Measurements from ENCODE around the gene CAMSAP2. TPM values are rescaled to one million over a fixed set of nuclear protein-coding genes. Genes with fewer than 3 reads are reported as not detected.

Gene CAMSAP2
- total RNA-seq, 6 donors from 2014 or later, result 19.9 to 45.1 (median 28.0) TPM

GRCh38 chr1:200729863-200730262, 8.8 kb upstream of the CAMSAP2 start:
- WGBS, 2 donors, result 49 to 60% methylated on average over 3 of the region's 3 CpGs
- no peaks in the 10 kb centered on the region for H3K4me1 ChIP-seq
- H3K27me3 ChIP-seq, result no peaks in the 10 kb centered on the region
- H3K9me3 ChIP-seq, result no peaks in the 10 kb centered on the region
- TF ChIP-seq EP300 (IDR thresholded peaks at IDR 0.05) (no peak), CTCF (IDR thresholded peaks at IDR 0.05) (no peak), POLR2AphosphoS5 (IDR thresholded peaks at IDR 0.05) (no peak), POLR2A (IDR thresholded peaks at IDR 0.05) (no peak)
- ATAC-seq (ENCODE audit: low FRiP score in 2 of 2) (no peak), DNase-seq (no peak)
- no peak overlapping the region for H3K27ac ChIP-seq
- no peaks in the 10 kb centered on the region for H3K36me3 ChIP-seq
- H3K4me3 ChIP-seq, result no peak overlapping the region

- Histone ChIP-seq H3K4me1 (no peaks in the 10 kb centered on the region), H3K36me3 (no peaks in the 10 kb centered on the region), H3K4me3 (no peak overlapping the region), H3K27ac (no peak overlapping the region), H3K27me3 (no peaks in the 10 kb centered on the region), H3K9me3 (no peaks in the 10 kb centered on the region)
- DNase-seq (no peak), ATAC-seq (ENCODE audit: low FRiP score in 2 of 2) (no peak)
- TF ChIP-seq EP300 (IDR thresholded peaks at IDR 0.05) (no peak), CTCF (IDR thresholded peaks at IDR 0.05) (no peak), POLR2A (IDR thresholded peaks at IDR 0.05) (no peak), POLR2AphosphoS5 (IDR thresholded peaks at IDR 0.05) (no peak)
- WGBS, 2 donors, result 93 to 94% methylated on average over 5 of the region's 5 CpGs
These were observed 6.9 kb upstream of the CAMSAP2 start for GRCh38 chr1:200731654-200732332.

GRCh38 chr1:200732438-200732837, 6.3 kb upstream of the CAMSAP2 start:
- DNase-seq (no peak), ATAC-seq (ENCODE audit: low FRiP score in 2 of 2) (no peak)
- TF ChIP-seq POLR2A (IDR thresholded peaks at IDR 0.05), result no peak
- TF ChIP-seq CTCF (IDR thresholded peaks at IDR 0.05), result no peak
- TF ChIP-seq EP300 (IDR thresholded peaks at IDR 0.05), result no peak
- no peak for TF ChIP-seq POLR2AphosphoS5 (IDR thresholded peaks at IDR 0.05)
- Histone ChIP-seq H3K4me3 (no peak overlapping the region), H3K9me3 (no peaks in the 10 kb centered on the region), H3K36me3 (no peaks in the 10 kb centered on the region), H3K27me3 (no peaks in the 10 kb centered on the region), H3K4me1 (no peaks in the 10 kb centered on the region), H3K27ac (no peak overlapping the region)
- WGBS, 2 donors, result 77 to 90% methylated on average over 7 of the region's 7 CpGs

- no peak for ATAC-seq (ENCODE audit: low FRiP score in 2 of 2)
- no peak for DNase-seq
These were observed 4.8 kb upstream of the CAMSAP2 start for GRCh38 chr1:200733907-200734306.

More at GRCh38 chr1:200733907-200734306, 4.8 kb upstream of the CAMSAP2 start:
- H3K4me1 ChIP-seq, result peaks cover 5 to 6% (median 5%) of the 10 kb centered on the region in 4 donors
- H3K9me3 ChIP-seq, result no peaks in the 10 kb centered on the region
- H3K4me3 ChIP-seq, result no peak overlapping the region
- no peaks in the 10 kb centered on the region for H3K36me3 ChIP-seq
- no peak overlapping the region for H3K27ac ChIP-seq
- no peak for TF ChIP-seq POLR2A (IDR thresholded peaks at IDR 0.05)
- TF ChIP-seq EP300 (IDR thresholded peaks at IDR 0.05), result no peak
- TF ChIP-seq CTCF (IDR thresholded peaks at IDR 0.05), result no peak
- no peak for TF ChIP-seq POLR2AphosphoS5 (IDR thresholded peaks at IDR 0.05)
- WGBS, 2 donors, result 83 to 91% methylated on average over 6 of the region's 6 CpGs
- peaks cover 0 to 2% (median 0%) of the 10 kb centered on the region in 4 donors for H3K27me3 ChIP-seq

Data from upper lobe of left lung (tissue), 6 donors.